GM23338 (cell line): ENCODE data around the gene PRR35.

Source experiments
- CREB1 ChIP-seq: fragments of 250-450 bp; sonication (Bioruptor Pico); IDR thresholded peaks from 2 replicates; pipeline ENCODE4 v1.5.0; 2020; ENCODE audit warnings: low read depth, mild to moderate bottlenecking, moderate library complexity
- CTCF ChIP-seq, 2 experiments: fragments of 200-600 bp in 1 of 2; sonication (generic) in 1 of 2; conservative IDR thresholded peaks; 2 replicates each; pipeline versions ENCODE4 v1.5.1 to v1.6.1; 2016 to 2017; ENCODE audit warnings: antibody characterized with exemption in 2 of 2, low read depth in 2 of 2, mild to moderate bottlenecking in 2 of 2, moderate library complexity in 1 of 2
- EZH2 ChIP-seq: fragments of 200-600 bp; sonication (generic); IDR thresholded peaks from one replicate; pipeline ENCODE4 v1.8.0; 2017; ENCODE audit warnings: antibody characterized with exemption, mild to moderate bottlenecking, low read depth; ENCODE audit not compliant: unreplicated experiment
- EZH2phosphoT487 ChIP-seq: fragments of 200-600 bp; sonication (generic); IDR thresholded peaks from one replicate; pipeline ENCODE4 v1.8.1; 2018; ENCODE audit warnings: antibody characterized with exemption; ENCODE audit not compliant: unreplicated experiment
- JUNB ChIP-seq: IDR thresholded peaks from one replicate; pipeline ENCODE4 v1.6.1; 2016; ENCODE audit warnings: antibody characterized with exemption; ENCODE audit not compliant: unreplicated experiment
- NANOG ChIP-seq: IDR thresholded peaks from 2 replicates; pipeline ENCODE4 v1.6.1; 2016; ENCODE audit warnings: antibody characterized with exemption, borderline replicate concordance
- POLR2AphosphoS5 ChIP-seq: IDR thresholded peaks from 2 replicates; pipeline ENCODE4 v1.6.1; 2016; ENCODE audit warnings: antibody characterized with exemption, low read depth
- REST ChIP-seq: IDR thresholded peaks from one replicate; pipeline ENCODE4 v1.6.1; 2018; ENCODE audit warnings: antibody characterized with exemption; ENCODE audit not compliant: unreplicated experiment
- STAT1 ChIP-seq: IDR thresholded peaks from one replicate; pipeline ENCODE4 v1.6.1; 2016; ENCODE audit warnings: antibody characterized with exemption; ENCODE audit not compliant: unreplicated experiment
- ZNF331 ChIP-seq: fragments of 250-450 bp; sonication (Bioruptor Pico); IDR thresholded peaks from 2 replicates; pipeline ENCODE4 v1.5.0; 2020; ENCODE audit warnings: low read depth, mild to moderate bottlenecking, moderate library complexity

GRCh38 chr16:536746-537145 lies 23.4 kb upstream of the PRR35 start:
- TF ChIP-seq STAT1 (no peak), CTCF (conservative IDR thresholded peaks at IDR 0.05; ENCODE audit: low read depth in 2 of 2) (no peak), REST (no peak), POLR2AphosphoS5 (no peak), EZH2 (no peak), JUNB (no peak), EZH2phosphoT487 (no peak), CREB1 (CRISPR knock-in tag) (no peak), NANOG (no peak), ZNF331 (CRISPR knock-in tag) (no peak)
